Activated CD4-positive, CD25-positive, alpha-beta regulatory T cell treated with anti-CD3 and anti-CD28 coated beads, Interleukin-2, amount 50 U/mL, for 16 hours (primary cell): ENCODE data around the gene NPAS2.

Source experiments
- DNase-seq: peaks from one replicate; pipeline ENCODE4 v3.0.0-alpha.2; 2020; ENCODE audit warnings: low read depth, low spot score

Gene NPAS2

DNA sequence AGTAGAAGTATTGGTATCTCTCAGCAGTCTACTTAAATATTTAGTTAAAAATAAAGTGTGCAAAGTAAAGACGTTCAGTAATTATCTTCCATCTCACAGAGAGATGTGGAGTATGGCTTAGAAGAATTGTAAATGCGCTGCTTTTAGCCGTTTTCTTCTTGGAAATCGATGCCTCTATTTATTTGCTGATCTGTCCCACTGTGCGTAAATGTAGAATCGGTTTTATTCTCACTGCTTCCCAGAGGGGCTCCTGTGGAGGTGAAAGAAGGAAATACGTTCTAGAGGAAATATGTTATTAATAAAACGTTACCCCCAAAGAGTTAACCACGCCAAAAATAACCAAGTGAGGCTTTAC is 1.9 kb downstream of the NPAS2 start:
- DNase-seq = no peak

DNA sequence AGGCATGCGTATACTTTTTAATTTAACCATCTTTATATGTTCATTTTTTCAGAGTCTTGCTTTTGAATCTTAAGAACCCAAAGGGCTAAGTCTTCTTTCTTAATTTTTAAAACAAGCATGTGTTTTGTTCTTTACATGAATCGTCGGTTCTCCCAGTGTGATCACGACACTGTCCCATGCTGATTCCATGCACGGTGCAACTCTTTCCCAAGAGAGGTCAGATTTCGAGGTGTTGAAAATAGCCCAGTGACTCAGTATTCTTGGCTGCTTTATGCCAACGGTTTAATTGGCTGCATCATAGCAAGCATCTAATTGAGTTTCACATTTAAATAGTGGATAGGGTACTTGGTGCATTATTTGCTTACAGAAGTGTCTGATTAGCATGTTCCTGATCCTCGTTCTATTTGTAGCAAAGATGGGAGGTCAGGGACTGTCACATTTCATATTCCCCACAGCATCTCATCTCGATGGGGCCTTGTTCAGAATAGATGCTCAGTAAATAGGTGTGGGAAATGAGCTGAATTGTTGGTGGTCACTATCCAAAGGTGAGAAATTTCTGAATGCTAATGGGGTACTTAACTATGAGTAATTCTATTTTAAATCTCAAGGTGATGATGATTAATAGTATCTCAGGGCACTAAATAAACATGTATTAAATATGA is 2.8 kb downstream of the NPAS2 start:
- no peak for DNase-seq

GRCh38 chr2:100823665-100824438 is 3.9 kb downstream of the NPAS2 start:
- DNase-seq = no peak

- no peak for DNase-seq
Measured at GRCh38 chr2:100824842-100825241, 4.9 kb downstream of the NPAS2 start.

- no peak for DNase-seq
Measured at GRCh38 chr2:100826494-100826893, 6.6 kb downstream of the NPAS2 start.

DNA sequence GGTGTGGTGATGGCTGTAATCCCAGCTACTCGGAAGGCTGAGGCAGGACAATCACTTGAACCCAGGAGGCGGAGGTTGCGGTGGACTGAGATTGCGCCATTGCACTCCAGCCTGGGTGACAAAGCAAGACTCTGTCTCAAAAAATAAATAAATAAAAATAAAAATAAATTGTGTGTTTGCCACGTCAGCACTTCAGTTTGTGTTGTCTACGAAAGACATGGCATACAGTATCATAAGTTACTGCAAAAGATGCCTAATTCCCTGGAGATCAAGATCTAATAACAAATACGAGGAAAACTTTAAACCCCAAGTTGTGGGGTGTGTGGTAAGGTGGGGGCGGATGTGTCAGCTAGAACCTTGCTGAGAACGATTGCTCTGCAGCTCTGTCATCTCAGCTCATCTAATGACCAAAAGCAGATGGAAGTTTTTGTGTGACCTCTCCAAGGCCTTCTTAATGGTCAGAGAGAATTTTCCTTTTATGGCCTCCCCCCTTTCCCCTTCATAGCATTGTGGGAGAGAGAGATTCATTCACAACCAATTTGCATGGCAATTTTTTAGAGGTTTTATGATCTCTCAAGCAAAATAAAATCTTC is 11.3 kb downstream of the NPAS2 start:
- DNase-seq = no peak

DNA sequence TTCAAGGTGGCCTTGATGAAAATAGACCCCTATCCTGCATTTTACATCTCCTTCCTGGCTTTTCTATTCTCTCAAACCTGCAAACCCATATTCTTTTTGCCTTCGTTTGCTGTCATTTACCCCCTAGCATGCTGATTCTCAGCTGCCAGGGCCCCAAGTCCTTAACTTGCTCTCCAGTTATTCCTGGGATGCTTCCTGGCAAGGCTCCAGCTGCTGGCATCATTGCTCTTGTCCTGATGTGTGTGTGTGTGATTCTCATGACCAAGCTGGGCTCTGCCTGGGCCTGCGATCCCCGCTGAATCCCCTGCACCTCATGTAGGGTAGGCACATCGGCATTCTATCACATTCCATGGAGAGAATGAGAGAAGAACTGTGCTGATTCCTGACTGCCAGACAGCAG is 11.9 kb downstream of the NPAS2 start:
- DNase-seq = no peak

GRCh38 chr2:100832885-100833284 is 12.9 kb downstream of the NPAS2 start:
- no peak for DNase-seq

- no peak for DNase-seq
Measured at GRCh38 chr2:100833331-100833730, 13.4 kb downstream of the NPAS2 start.

GRCh38 chr2:100834221-100834620 is 14.3 kb downstream of the NPAS2 start:
- DNase-seq = no peak

- no peak for DNase-seq
Measured at GRCh38 chr2:100835006-100835659, 15.2 kb downstream of the NPAS2 start.

DNA sequence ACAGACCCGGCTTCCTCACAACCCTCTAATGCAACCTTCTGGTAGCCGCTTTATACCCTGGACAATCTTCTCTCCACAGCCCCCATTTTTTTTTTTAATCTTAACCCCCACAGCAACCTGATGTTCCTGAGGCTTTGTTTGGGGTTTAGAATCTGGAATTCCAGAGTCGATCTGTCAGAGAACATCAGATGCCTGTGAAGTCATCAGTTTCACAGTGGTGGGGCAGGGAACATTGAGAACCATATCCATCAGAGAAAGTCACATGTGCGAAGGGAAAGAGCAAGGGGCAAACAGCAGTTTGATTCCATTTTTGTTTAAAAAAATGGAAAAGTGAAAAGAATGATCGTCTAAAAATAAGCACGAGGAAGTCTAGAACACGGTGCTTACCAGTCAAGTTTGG is 20.6 kb downstream of the NPAS2 start:
- DNase-seq = no peak

- no peak for DNase-seq
Measured at GRCh38 chr2:100842241-100842922, 22.4 kb downstream of the NPAS2 start.

- DNase-seq = no peak
Measured at GRCh38 chr2:100844514-100844913, 24.6 kb downstream of the NPAS2 start.

DNA sequence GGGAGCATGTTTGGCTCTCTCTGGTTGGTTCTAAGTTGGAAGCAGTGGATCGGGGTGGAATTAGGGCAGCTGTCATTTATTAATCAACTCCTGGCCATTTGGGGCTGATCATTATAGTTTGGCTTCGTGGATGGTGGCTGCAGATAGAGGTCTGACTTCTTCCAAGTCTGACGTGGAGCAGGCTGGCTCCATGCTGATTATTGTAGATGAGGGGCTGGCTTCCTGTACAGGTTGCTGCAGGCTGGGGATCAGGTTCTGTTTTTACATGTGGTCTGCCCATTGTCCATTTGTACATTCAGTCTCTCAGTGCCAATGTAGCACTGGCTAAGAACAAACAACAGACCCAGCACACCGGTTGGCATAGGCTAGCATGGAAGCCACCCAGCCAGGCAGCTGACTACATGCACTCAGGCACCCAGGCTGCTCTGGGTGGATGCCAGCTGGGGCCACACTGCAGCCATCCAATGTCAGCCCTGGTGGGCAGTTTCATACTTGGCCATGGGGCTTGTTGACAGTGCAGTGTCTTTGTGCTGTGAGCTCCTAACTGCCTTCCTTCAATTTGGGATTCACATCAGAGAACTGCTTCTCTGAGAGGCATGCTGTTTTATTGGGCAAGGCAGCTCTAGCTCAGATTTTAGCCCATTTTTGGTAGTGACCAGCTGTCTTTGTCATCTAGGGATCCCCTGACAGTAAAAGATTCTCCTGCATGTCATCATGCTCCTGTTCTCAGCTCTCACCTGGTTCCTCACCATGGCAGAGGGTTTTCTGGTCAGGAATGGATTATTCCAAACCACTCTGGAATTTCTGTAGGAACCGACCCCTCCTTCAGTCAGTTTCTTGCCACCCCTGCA is 25.4 kb downstream of the NPAS2 start:
- no peak for DNase-seq

DNA sequence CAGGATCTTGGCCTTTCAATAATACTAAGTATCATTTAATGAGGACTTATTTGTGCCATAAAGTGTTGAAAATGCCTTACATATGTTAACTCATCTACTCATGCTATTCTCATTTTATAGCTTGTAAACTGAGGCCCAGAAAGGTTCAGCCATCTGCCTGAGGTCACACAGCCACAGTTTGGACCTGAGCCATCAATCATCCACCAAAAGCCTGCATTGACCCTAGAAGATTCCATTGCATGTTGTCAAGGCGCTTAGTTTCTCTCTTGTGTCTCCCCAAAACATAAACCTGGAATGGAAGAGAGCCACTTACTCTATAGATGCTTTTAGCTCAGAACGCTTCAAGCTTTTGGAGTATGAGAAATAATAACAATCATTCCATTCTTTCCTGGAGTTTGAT is 26.8 kb downstream of the NPAS2 start:
- DNase-seq = no peak

DNA sequence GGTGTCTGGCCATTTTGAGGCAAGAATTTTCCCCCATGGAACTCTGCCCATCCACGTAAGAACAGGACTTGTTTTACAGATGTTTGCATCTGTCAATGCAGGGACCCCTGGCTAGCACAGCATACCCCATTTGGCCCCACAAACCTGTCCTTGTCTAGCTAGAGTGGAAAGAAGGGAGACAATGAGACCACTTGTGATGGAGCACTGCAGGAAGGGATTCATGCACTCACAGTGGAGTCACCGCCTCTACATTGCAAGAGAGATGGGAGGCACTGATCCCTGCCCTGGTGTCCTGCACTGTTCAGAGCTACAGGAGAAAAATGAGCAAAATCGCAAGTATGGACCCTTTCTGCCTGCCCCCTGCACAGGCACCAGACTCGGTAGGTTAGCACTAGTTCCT is 32.5 kb downstream of the NPAS2 start:
- DNase-seq = no peak

DNA sequence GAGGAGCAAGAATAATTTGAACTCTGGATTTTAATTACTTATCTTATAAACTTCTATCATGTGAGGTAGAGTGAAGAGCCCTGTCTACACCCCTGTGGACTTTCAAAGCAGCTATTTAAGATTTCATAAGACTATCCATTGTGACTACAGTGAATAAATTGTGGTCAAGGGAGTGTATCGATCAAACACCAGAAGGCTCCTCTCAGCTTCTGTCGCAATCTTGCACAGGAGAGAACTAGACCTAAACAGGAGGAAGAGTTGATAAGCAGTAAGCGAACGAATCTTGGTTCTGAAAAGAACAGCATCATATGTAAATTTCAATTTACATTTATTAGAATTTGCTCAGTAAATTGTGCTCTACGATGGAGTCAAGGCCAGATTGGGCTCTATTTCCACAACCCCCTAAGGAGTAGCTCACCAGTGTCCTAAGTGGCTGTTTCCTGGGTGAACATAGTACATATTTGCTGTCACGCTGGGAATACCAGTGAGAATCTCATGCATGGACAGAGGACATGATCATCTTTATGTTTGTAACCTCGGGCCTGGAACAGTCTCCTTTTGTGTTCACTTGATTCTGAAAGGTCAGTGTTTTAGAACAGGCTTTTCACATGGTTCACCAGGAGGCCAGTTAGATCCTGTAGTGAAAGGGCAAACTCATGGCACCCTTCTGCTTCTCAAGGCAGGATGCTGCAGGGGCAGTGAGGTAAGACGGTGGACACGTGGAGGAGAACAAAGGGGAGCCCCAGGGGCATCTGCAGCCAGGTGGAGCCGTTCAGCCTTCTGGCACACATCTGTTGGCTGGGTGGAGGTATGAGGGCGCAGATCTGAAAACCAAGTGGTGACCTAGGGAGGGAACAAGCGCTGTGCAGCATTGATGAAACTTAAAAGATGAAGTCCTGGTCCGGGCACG is 33.3 kb downstream of the NPAS2 start:
- no peak for DNase-seq

GRCh38 chr2:100853909-100854810 is 34.2 kb downstream of the NPAS2 start:
- no peak for DNase-seq
